ENCODE measurements around the gene PPP4R4.

The PPP4R4 gene

DNA sequence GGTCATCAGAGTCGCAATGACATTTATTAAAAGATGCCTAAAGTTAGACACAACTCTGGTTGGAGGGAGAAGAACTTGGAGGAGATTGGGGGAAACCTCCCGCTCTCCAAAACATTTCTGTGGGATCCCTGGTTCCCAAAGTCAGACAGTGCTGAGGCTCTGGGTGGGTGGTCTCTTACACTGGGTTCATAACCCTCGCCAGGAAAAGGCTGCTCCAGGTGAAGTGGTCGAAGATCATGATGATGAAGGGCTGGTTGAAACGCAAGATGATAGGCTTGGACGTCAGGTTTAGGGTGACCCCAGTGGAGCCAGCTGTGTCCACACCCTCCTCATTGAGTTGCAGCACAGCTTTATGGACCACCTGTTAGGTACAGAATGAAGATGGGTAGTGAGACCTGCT, 130.1 kb downstream of the PPP4R4 start:
- CTCF ChIA-PET = interaction anchor here (0.8 kb wide), 1 partner anchor 165 kb away, joined by 3 read pairs; no protein-coding TSS in a partner anchor
- Mint-ChIP-seq H3K9me3 (peaks cover 10% of the 10 kb centered on the region), H3K4me1 (no peaks in the 10 kb centered on the region), H3K4me3 (no peak overlapping the region), H3K27me3 (peaks cover 3% of the 10 kb centered on the region), H3K36me3 (no peaks in the 10 kb centered on the region), H3K27ac (no peak overlapping the region)
- DNase-seq = no peak

DNA sequence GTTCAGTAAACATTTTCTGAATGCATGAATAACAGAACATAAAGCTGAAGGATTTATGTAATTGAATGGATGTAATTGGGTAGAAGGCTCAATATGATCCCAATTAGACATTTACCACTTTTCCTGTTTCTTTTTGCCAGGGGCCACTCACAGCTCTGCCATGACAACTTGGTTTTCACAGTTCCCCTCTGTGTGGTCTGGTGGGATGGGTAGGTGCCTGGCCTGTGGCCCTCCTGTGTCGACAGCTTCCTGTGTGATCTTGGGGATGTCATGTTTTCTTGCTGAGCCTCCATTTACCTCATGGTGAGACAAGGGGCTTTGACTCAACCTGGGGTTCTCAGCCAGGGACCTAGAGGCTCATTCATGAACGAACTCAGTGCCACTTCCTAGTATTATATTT, 131.5 kb downstream of the PPP4R4 start:
- H3K27ac Mint-ChIP-seq = no peak overlapping the region
- H3K9me3 Mint-ChIP-seq = peaks cover 10% of the 10 kb centered on the region
- CTCF ChIA-PET = no interaction called here

DNA sequence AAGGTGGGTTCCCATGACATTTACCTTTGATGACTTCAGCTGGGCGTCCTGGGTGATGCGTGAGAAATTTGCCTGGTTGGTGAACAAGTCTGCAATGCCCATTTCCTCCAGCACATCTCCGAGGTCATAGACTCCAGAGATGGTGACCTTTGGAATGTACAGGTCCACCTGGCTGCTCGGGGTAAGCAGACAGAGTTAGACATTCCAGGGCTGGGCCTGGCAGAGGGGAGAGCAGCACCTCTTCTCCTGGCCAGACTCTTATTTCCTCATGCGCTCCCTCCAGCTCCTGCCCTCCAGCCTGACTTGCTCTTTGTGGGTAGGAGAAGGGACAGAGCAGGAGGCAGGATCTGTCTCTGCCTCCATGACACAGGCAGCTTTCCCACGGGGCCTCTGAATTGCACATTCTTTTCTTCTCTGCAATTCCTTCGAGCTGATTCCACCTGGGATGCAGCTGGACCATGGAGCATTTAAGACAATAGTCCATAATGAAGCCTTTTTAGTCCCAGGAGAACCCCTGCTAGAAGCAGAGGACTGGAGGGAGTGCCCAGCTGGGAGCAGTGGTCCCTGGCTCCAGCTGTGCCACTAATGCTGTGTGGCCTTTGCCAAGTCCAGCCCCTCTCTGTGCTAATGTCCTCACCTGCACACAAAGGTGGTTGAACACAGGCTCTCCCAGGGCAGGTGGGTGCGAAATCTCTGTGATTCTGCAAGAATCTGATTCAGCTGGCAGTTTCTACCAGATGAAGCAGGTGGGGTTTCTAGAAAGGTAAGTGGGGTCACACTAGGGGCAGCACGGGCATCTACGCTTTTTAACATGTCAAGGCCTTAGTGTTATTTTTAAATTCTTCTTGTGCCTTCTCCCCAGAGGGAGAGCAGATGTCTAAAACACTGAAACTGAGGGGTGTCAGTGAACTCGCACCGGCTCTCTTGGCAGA, 132.2 kb downstream of the PPP4R4 start:
- peaks cover 3% of the 10 kb centered on the region for H3K27me3 Mint-ChIP-seq
- H3K27ac Mint-ChIP-seq = no peak overlapping the region
- DNase-seq = no peak
- H3K4me1 Mint-ChIP-seq = no peaks in the 10 kb centered on the region
- CTCF ChIA-PET = interaction anchor here (1.5 kb wide), 1 partner anchor 174 kb away, joined by 7 read pairs; no protein-coding TSS in a partner anchor
- no peak overlapping the region for H3K4me3 Mint-ChIP-seq
- no peaks in the 10 kb centered on the region for H3K36me3 Mint-ChIP-seq
- peaks cover 10% of the 10 kb centered on the region for H3K9me3 Mint-ChIP-seq

More for the DNA sequence above, 131.5 kb downstream of the PPP4R4 start:
- DNase-seq = no peak
- Mint-ChIP-seq H3K36me3 (no peaks in the 10 kb centered on the region), H3K4me3 (no peak overlapping the region), H3K4me1 (no peaks in the 10 kb centered on the region), H3K27me3 (peaks cover 3% of the 10 kb centered on the region)

DNA sequence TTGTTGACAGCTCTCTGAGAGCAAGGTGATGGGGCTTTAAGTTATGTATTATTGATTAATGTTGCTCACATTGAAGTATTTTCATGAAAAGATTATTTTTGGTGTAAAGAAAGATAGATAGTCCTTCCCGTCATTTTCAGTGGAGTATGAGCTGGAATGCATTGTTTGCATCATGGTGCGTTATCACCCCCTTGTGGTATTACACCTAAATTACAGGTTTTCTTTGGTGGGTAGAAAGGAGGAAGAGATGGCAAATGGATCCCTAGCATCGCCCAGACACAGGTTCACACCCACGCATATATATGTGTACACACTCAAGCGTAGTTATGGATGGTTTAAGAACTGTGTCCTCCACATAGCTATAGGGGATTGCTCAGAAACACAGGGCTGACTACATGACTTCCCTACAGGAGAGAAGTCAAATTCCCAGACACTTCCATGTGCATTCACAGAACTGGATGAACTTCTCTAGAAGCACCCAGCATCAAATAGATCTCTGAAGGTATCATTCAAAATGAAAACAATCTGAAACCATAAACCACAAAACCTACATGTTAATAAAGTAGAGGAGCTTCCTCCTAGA, 133.4 kb downstream of the PPP4R4 start:
- no peaks in the 10 kb centered on the region for H3K36me3 Mint-ChIP-seq
- no peak for DNase-seq
- H3K27me3 Mint-ChIP-seq = peaks cover 3% of the 10 kb centered on the region
- peaks cover 10% of the 10 kb centered on the region for H3K9me3 Mint-ChIP-seq
- CTCF ChIA-PET = interaction anchor here (0.7 to 1.5 kb wide), 2 partner anchors 175 to 279 kb away, joined by 3 to 7 read pairs; no protein-coding TSS in a partner anchor
- H3K27ac Mint-ChIP-seq = no peak overlapping the region
- H3K4me3 Mint-ChIP-seq = no peak overlapping the region
- no peaks in the 10 kb centered on the region for H3K4me1 Mint-ChIP-seq

DNA sequence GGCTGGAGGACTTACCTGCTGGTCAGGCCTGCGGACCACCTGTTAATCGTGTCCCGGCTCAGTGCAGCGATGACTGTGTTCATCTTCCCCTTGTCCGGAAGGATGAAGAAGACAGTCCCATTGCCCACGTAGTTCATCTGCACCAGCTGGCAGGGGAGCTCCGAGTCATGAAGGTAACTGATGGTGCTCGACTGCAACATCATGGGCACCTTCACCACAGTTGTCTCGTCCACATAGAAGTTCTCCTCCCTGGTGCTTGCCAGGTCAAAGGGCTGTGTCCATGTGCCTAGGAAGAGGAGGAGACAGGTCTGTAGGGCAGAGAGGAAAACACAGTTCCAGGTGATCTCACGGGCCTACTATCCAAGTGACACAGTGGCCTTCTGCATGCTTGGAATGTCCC, 135.6 kb downstream of the PPP4R4 start:
- H3K27ac Mint-ChIP-seq = no peak overlapping the region
- CTCF ChIA-PET = no interaction called here
- no peak for DNase-seq
- H3K9me3 Mint-ChIP-seq = peaks cover 10% of the 10 kb centered on the region
- no peak overlapping the region for H3K4me3 Mint-ChIP-seq
- H3K4me1 Mint-ChIP-seq = no peaks in the 10 kb centered on the region
- H3K27me3 Mint-ChIP-seq = peaks cover 11% of the 10 kb centered on the region
- no peaks in the 10 kb centered on the region for H3K36me3 Mint-ChIP-seq

DNA sequence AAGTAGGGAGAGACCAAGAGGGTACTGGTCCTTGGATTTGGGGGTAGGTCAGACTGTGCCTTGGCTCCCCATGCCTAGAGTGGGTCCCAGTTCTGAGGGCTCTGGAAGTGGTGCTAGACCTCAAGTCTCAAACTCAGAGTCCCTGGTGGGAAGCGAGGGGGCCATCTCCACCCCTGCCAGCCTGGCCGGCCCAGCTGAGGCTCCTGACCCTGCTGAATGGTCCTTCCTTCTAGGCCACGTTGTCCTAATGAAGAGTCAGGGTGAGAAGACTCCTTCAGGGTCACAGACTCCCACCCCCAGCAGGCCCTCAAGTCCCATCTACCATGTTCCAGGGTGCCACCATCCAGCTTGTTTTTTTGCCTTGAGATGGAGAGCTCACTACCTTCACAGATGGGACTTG, 136.1 kb downstream of the PPP4R4 start:
- CTCF ChIA-PET = no interaction called here
- H3K4me1 Mint-ChIP-seq = no peaks in the 10 kb centered on the region
- H3K36me3 Mint-ChIP-seq = no peaks in the 10 kb centered on the region
- H3K4me3 Mint-ChIP-seq = no peak overlapping the region
- peaks cover 10% of the 10 kb centered on the region for H3K9me3 Mint-ChIP-seq
- no peak overlapping the region for H3K27ac Mint-ChIP-seq
- DNase-seq = no peak
- peaks cover 11% of the 10 kb centered on the region for H3K27me3 Mint-ChIP-seq

DNA sequence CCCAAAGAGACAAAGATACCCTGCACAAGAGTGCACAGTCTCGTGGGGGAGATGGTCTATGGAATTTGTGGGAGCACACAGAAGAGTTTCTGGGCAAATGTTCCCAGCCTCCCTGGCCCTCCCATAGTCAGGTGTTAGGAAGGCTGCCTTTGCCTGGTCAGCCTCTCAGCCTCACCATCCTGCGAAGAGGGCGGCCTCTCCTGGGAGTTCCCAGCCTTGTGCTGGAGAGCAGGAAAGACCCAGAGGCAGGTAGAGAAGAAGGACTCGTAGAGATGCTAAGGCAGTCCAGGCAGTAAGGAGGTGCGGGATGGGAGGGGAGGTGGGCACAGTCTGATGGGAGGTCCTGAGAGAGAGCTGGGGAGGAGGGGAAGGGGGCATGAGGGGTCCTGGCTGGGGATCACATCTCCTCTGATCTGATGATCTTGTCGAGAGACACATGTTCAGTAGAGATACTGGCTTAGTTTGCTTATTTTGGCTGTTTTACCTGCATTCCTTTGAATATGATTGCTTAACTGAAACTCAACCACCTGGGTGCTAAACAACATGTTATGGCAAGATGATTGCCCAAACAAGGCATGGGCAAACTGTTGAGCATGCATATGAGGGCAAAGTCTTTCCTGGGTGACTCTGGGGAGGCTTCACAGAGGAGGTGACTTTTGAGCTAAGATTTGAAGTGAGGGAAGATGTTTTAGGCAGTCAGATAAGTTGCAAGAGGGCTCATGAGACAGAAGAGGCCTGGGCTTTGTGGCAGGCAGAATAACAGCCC, 138.5 kb downstream of the PPP4R4 start:
- no peak for DNase-seq
- peaks cover 5% of the 10 kb centered on the region for H3K9me3 Mint-ChIP-seq
- peaks cover 11% of the 10 kb centered on the region for H3K27me3 Mint-ChIP-seq
- no peaks in the 10 kb centered on the region for H3K4me1 Mint-ChIP-seq
- CTCF ChIA-PET = no interaction called here
- H3K36me3 Mint-ChIP-seq = no peaks in the 10 kb centered on the region
- no peak overlapping the region for H3K4me3 Mint-ChIP-seq
- H3K27ac Mint-ChIP-seq = no peak overlapping the region

DNA sequence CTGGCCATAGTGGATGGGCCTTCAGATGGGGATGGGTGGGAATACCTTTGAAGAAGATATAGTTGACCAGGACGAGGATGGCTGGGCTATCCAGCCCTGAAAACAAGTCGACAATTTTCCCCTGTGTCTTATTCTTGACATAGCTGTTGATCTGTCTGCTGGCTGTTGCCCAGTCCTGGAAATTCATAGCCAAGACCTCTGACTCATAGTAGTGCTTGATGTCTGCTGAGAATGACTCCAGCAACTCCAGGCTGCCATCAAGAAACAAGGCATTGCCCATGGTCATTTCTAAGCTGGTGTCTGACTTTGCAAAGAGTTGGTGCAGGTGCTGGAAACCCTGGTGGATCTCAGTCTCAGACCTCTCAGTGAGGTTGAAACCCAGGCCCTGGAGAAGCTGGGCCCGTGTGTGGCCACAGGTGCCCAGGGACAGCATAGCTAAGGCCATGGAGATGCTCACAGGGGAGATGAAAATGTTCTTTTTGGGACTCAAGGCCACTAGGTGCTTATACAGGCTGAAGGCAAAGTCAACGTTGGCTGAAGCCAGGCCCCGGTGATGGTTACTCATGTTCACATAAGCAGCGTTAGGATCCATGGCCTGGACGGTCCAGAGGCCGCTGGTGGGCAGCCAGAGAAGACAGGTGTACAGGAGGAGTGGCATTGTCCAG, 140.0 kb downstream of the PPP4R4 start:
- no peaks in the 10 kb centered on the region for H3K36me3 Mint-ChIP-seq
- no peaks in the 10 kb centered on the region for H3K4me1 Mint-ChIP-seq
- H3K9me3 Mint-ChIP-seq = no peaks in the 10 kb centered on the region
- no peak for DNase-seq
- H3K27ac Mint-ChIP-seq = no peak overlapping the region
- peaks cover 7% of the 10 kb centered on the region for H3K27me3 Mint-ChIP-seq
- CTCF ChIA-PET = no interaction called here
- no peak overlapping the region for H3K4me3 Mint-ChIP-seq

DNA sequence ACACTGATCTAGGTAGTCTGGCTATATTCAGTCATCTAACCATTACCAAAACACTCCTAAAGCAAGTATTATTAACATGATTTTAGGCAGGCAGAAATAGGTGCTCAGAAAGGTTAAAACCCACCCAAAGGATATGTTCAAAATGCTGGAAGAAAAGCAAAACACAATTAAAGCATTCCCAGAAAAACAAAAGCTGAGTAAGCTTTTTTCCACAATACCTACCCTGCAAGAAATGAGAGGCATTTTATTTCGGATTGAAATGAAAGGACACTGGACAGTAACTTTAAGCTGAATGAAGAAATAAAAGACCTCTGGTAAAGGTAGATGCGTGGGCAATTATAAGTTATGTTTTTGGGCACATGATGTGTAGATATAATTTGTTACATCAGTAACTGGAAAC, 140.8 kb downstream of the PPP4R4 start:
- Mint-ChIP-seq H3K9me3 (no peaks in the 10 kb centered on the region), H3K36me3 (no peaks in the 10 kb centered on the region), H3K27me3 (peaks cover 7% of the 10 kb centered on the region), H3K27ac (no peak overlapping the region), H3K4me1 (no peaks in the 10 kb centered on the region), H3K4me3 (no peak overlapping the region)
- CTCF ChIA-PET = no interaction called here
- no peak for DNase-seq

DNA sequence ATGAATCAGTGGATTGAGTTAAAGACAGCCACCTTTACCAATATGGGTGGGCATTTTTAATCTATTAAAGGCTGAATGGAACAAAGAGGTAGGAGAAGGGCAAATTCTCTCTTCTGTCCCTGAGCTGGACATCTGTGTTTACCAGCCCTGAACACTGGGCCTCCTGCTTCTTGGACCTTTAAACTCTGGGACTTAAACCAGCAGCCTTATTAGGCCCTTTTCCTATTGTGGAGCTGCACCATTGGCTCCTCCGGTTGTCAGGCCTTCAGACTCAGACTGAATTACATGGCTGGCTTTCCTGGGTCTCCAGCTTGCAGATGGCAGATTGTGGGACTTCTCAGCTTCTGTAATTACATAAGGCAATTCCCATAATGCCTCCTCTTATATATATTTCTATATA, 142.6 kb downstream of the PPP4R4 start:
- Mint-ChIP-seq H3K4me1 (no peaks in the 10 kb centered on the region), H3K27me3 (peaks cover 21% of the 10 kb centered on the region), H3K36me3 (no peaks in the 10 kb centered on the region), H3K4me3 (no peak overlapping the region), H3K27ac (no peak overlapping the region), H3K9me3 (no peaks in the 10 kb centered on the region)
- no peak for DNase-seq
- CTCF ChIA-PET = no interaction called here

DNA sequence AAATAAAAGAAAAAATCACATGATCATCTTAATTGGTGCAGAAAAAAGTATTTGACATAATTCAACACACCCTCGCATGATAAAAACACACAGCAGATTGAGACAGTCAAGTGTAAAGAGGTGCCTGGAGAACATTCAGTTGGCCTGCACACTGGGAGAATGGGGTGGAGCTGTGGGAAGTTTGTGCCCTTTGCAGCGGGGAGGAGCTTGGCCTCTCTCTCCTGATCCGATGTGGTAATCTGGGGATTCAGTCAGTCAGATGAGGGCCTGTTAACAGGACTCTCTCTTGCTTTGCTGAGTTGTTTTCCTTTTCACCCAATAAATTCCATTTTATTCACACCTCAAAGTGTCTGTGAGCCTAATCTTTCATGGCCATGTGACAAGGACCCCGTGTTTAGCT, 143.1 kb downstream of the PPP4R4 start:
- Mint-ChIP-seq H3K36me3 (no peaks in the 10 kb centered on the region), H3K9me3 (no peaks in the 10 kb centered on the region), H3K4me1 (no peaks in the 10 kb centered on the region), H3K27me3 (peaks cover 22% of the 10 kb centered on the region), H3K4me3 (no peak overlapping the region), H3K27ac (no peak overlapping the region)
- CTCF ChIA-PET = no interaction called here
- DNase-seq = no peak

DNA sequence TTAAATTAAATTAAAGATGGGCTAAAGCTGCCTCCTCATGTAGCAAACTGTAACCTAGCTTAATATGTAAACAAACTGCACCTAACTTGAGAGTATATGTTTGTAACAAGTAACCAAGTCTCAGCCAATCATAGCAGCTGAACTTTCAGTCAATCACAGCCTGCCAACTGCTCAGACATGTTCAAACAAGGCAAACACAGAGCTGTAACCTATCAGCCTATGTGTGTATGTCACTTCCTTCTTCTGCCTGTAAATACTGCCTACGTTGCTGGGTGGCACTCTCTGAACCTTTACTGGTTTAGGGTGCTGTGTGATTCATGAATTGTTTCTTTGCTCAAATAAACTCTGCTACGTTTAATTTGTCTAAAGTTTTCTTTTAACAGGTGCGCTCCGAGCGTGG, 146.1 kb downstream of the PPP4R4 start:
- peaks cover 19% of the 10 kb centered on the region for H3K27me3 Mint-ChIP-seq
- DNase-seq = no peak
- CTCF ChIA-PET = interaction anchor here (0.6 kb wide), 1 partner anchor 17 kb away, joined by 3 read pairs; no protein-coding TSS in a partner anchor
- no peaks in the 10 kb centered on the region for H3K36me3 Mint-ChIP-seq
- no peak overlapping the region for H3K4me3 Mint-ChIP-seq
- no peaks in the 10 kb centered on the region for H3K4me1 Mint-ChIP-seq
- H3K27ac Mint-ChIP-seq = no peak overlapping the region
- H3K9me3 Mint-ChIP-seq = no peaks in the 10 kb centered on the region

DNA sequence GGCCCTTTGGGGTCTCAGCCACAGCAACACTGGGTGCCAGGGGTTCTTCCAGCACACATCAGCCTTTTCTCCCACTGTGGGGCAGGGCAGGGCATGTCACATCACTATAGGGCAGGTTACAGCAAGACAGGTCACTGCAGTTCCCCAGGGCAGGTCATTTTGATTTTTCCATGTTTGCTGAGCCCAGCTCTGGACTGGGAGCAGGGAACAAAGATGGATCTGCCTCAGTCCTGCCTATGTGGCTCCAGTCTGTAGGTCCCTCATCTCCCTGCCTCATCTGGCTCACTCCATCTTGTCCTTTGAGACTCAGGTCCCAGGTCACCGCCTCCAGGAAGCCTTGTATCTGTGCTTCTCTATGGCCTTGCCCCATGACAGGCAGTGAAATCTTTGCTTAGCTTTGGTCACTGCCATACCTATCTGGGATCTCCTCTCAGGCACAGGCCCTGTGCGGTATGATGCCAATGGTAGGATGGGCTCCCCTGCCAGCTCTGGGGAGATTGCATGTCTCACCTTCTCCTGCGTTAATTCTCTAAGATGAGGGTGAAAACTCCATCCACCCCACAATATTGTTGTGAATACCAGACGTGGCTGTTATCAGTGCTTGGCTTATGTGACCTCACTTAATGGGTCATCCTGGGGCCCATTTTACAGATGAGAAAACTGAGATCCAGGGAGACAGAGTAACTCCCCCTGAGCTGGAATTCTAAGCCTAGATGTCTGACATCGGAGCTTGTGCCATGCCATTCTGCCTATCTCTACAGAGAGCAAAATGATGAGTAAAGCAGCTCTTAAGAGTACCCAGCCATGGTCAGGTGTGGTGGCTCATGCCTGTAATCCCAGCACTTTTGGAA, 147.5 kb downstream of the PPP4R4 start:
- DNase-seq = no peak
- no peaks in the 10 kb centered on the region for H3K4me1 Mint-ChIP-seq
- H3K27ac Mint-ChIP-seq = no peak overlapping the region
- no peak overlapping the region for H3K4me3 Mint-ChIP-seq
- peaks cover 22% of the 10 kb centered on the region for H3K27me3 Mint-ChIP-seq
- no peaks in the 10 kb centered on the region for H3K36me3 Mint-ChIP-seq
- H3K9me3 Mint-ChIP-seq = no peaks in the 10 kb centered on the region
- CTCF ChIA-PET = no interaction called here

Data from activated naive CD4-positive, alpha-beta T cell treated with anti-CD3 and anti-CD28 coated beads, Interleukin-2, amount 10 ng/mL, durations not matched to agents 7 days and 5 days (primary cell).